RWPE2 (cell line): ENCODE data around the gene WNT6.

Source experiments
- ATAC-seq: fragments of 200-7000 bp; cut with Tn5 transposase; 3 replicates; pipeline ENCODE4 v1.9.1; 2021; ENCODE audit warnings: low read depth
- DNase-seq: peaks from one replicate; pipeline ENCODE4 v3.0.0-alpha.2; 2020; ENCODE audit warnings: low spot score
- H3K27ac ChIP-seq: fragments of 450-650 bp; 2 replicates; pipeline ENCODE4 v1.5.1; 2017; ENCODE audit warnings: mild to moderate bottlenecking; ENCODE audit not compliant: poor library complexity, severe bottlenecking
- H3K27me3 ChIP-seq: fragments of 250-450 bp; sonication (Bioruptor Pico); 2 replicates; pipeline ENCODE4 v1.5.1; 2021; ENCODE audit warnings: mild to moderate bottlenecking, moderate library complexity; ENCODE audit not compliant: insufficient read depth, poor library complexity, severe bottlenecking
- H3K36me3 ChIP-seq: fragments of 250-450 bp; sonication (Bioruptor Pico); 2 replicates; pipeline ENCODE4 v1.5.1; 2020; ENCODE audit warnings: low read depth, mild to moderate bottlenecking, moderate library complexity
- H3K4me1 ChIP-seq: fragments of 250-450 bp; sonication (Bioruptor Pico); 2 replicates; pipeline ENCODE4 v1.5.1; 2021; ENCODE audit warnings: mild to moderate bottlenecking, moderate library complexity; ENCODE audit not compliant: insufficient read depth, poor library complexity, severe bottlenecking
- H3K4me3 ChIP-seq: fragments of 250-450 bp; sonication (Bioruptor Pico); 2 replicates; pipeline ENCODE4 v1.5.1; 2021; ENCODE audit warnings: mild to moderate bottlenecking, moderate library complexity; ENCODE audit not compliant: severe bottlenecking
- H3K9me3 ChIP-seq: fragments of 250-450 bp; sonication (Bioruptor Pico); 2 replicates; pipeline ENCODE4 v1.5.1; 2021; ENCODE audit warnings: mild to moderate bottlenecking, moderate library complexity; ENCODE audit not compliant: severe bottlenecking
- CTCF ChIP-seq: fragments of 450-650 bp; IDR thresholded peaks from one replicate; pipeline ENCODE4 v1.5.1; 2017; ENCODE audit warnings: mild to moderate bottlenecking, moderate library complexity; ENCODE audit not compliant: poor library complexity, severe bottlenecking

The WNT6 gene

DNA sequence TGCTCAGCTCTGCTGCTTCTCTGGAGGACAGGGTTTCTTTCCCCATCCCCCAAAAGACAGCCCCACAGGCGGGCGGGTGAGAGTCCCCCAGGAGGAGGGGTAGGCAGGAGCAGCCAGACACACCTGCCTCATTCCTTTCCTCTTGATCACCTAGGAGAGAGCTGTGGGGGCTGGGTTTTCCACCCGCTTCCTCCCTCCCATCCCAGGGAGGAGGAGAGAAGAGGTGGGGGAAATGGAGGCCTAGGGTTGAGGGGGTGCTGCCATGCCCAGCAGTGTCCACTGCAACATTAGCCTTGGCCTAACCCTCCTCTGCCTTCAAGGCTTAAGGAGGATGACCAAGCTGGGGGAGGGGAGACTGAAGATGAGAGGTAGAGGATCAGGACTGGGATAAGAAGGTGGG is 35.7 kb downstream of the WNT6 start:
- no peak for TF ChIP-seq CTCF
- no peaks in the 10 kb centered on the region for H3K36me3 ChIP-seq
- DNase-seq = no peak
- no peaks in the 10 kb centered on the region for H3K9me3 ChIP-seq
- H3K27me3 ChIP-seq = no peaks in the 10 kb centered on the region
- H3K27ac ChIP-seq = peak overlapping the region; percentile 72
- peak; percentile 47 for ATAC-seq
- H3K4me3 ChIP-seq = no peak overlapping the region
- peaks cover 37% of the 10 kb centered on the region for H3K4me1 ChIP-seq

DNA sequence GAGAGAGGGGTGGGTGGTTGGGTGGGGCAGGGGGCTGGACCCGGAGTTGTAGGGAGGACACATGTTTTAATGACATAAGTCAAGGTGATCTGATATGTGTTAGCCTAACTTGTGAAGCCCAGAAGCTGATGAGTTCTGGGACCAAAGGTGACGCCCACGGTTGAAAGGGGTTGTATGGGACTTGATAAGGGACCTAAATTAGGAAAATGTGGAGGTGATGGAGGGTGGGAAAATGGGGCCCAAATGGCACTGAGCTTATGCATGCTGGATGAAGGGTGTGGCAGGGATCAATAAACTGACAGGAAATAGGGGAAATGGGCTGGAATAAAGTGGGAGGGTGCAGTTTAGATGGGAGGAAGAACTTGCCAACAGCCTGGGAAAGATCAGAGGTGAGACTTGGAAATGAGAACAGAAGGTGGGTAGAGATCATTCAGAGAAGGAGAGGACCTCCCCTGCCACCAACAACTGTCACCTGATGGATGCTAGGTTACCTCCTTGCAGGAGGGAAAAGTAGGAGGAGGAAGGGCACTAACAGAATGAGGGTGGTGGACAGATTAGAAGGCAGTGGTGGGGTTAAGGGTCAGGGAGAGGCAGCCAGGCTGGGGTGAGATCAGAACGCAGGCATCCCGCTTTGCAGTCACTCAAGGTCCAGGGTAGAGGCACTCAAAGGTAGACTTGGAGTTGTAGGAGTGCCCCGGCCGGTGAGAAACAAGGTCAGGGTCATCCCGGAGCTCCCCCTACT is 36.3 kb downstream of the WNT6 start:
- Histone ChIP-seq H3K4me3 (peak overlapping the region; percentile 14), H3K36me3 (no peaks in the 10 kb centered on the region), H3K9me3 (no peaks in the 10 kb centered on the region), H3K27me3 (no peaks in the 10 kb centered on the region), H3K4me1 (peaks cover 37% of the 10 kb centered on the region), H3K27ac (peak overlapping the region; percentile 72)
- no peak for DNase-seq
- no peak for ATAC-seq
- TF ChIP-seq CTCF = no peak

DNA sequence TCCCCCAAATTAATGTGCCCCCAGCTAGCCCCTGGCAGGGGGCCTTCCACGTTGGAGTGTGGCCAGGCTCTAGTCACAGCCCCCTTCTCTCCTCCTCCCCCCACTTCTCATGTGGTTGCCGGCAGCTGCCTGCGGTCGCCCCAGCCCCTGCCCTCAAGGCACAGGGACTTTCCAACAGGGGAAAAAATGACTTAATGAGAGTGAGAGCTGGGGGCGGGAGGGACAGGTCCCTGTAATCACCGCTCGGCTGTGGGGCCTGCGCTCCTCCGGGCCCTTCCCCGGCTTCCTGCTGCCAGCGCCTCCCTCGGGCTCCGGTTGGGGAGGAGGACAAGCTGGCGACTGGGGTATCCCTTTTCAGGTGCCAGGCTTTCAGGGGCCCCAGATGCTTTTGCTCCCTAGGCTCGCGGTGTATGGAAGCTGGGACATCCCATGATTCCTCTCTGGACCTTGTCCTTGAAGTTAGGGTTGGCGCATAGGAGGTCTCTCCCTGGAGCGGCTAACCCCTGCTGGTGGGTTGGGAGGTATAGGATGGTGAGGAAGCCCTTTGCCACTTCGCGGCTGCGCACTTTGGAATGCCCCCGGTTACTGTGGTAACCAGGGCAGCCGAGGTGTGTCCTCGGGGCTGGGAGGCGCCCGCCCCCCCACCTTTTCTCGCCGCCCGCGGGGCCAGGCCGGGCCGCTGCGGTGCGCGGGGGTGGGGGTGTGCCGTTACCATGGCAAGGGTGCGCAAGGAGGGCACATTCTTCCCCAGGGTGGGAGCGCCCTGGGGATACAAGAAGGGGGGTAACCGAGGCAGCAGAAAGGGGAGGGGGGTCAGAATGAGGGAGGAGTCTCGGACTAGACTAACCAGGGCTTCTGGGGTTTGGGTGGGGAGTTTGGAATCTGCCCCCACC is 37.1 kb downstream of the WNT6 start:
- DNase-seq (no peak), ATAC-seq (peak; percentile 56)
- Histone ChIP-seq H3K27me3 (no peaks in the 10 kb centered on the region), H3K36me3 (no peaks in the 10 kb centered on the region), H3K9me3 (no peaks in the 10 kb centered on the region), H3K27ac (peak overlapping the region; percentile 72), H3K4me3 (peak overlapping the region; percentile 14), H3K4me1 (peaks cover 37% of the 10 kb centered on the region)
- no peak for TF ChIP-seq CTCF

- no peak overlapping the region for H3K4me3 ChIP-seq
- no peak for TF ChIP-seq CTCF
- DNase-seq (no peak), ATAC-seq (no peak; the same call in 2 of the 3 replicates)
- H3K36me3 ChIP-seq = no peaks in the 10 kb centered on the region
- peaks cover 37% of the 10 kb centered on the region for H3K4me1 ChIP-seq
- H3K27me3 ChIP-seq = no peaks in the 10 kb centered on the region
- no peaks in the 10 kb centered on the region for H3K9me3 ChIP-seq
- peak overlapping the region; percentile 72 for H3K27ac ChIP-seq
Observed at GRCh38 chr2:218897394-218898108, 37.9 kb downstream of the WNT6 start.
